ENCODE data around the gene EPS8L1.
A peak's percentile ranks its signal among the peaks of the same experiment; 100 is the strongest.
"Not testable (repeated sequence)": the region's sequence is repeated elsewhere in the genome, so short reads cannot be mapped to it uniquely, and the experiment has no call there.

EPS8L1 gene

DNA sequence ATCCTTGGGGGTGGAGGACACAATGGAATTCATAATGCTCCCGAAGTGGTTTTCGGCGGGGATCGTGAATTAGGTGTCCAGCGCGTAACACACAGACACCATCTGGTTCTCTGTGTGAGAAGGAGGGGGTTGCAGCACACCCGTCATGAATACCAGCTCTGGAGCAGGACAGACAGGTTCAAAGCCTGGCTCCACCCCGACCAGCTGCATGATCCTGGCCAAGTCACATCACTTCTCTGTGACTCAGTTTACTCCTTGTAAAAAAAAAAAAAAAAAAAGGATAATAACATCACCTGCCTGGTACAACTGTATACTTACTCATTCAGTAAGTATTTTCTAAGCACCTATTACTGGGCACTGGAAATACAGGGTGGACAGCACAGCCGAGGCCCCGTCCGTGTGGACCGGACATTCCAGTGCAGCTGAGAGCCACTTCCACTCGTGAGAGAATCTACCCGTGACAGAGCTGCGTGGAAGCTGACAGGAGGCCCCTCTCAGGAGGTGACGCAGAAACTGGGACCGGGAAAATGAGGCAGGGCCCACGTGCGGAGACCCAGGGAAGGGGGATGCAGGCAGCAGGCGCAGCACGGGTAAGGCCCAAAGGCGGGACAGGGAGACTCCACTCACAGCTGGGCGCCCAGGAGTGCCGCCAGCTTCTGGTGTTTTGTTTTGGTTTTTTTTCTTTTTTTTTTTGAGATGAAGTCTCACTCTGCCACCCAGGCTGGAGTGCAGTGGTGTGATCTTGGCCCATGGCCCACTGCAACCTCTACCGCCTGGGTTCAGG, 24.7 kb upstream of the EPS8L1 start:
- DNase-seq, result no peak

- no peak for DNase-seq
These were observed 21.9 kb upstream of the EPS8L1 start for GRCh38 chr19:55053735-55054134.

GRCh38 chr19:55056827-55057226, 18.8 kb upstream of the EPS8L1 start:
- no peak for DNase-seq

GRCh38 chr19:55058781-55059610, 16.7 kb upstream of the EPS8L1 start:
- DNase-seq, result no peak

GRCh38 chr19:55060287-55060686, 15.4 kb upstream of the EPS8L1 start:
- DNase-seq, result not testable (repeated sequence)

DNA sequence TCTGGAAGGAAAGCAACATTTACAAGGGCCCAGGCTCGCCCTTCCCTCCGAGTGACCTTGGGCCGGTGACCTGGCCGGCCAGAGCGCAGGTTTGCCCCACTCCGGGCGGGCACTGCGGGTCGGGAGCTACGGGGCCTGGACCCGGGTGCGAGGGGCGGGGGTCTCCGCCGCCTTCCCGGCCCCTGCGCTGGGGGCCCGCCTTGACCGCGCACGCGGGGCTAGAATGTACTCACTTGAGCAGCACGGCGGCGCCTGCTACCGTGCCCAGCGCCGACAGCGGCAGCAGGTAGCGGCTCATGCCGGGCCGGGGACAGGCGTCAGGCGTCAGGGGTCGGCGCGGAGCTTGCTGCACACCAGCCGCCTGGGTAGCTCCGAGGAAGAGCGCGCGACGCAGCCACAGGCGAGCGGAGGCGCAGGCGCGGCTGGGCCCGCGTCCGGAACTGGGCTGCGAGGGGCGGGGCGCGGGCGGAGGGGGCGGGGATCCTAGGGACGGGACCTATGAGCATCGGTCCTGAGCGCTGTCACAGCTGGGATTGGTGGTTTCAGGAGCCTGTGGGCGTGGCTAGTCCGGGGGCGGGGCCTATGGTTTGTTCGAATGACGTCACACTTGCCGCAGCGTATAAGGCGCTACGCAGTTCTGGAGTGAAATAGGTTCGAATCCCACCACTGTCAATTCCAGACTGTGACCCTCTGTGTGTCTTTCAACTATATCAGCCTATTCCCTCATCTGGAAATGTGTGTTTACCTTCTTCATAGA, 12.8 kb upstream of the EPS8L1 start, which contains the start of gene RDH13:
Gene RDH13, minus strand, starts transcription at position 414 of the 757 bp plus-strand sequence. Its CDS starts 116 bp downstream, at position 298.
- DNase-seq, result peak; percentile 99

GRCh38 chr19:55063492-55063843, 12.2 kb upstream of the EPS8L1 start:
- no peak for DNase-seq

GRCh38 chr19:55065516-55065915, 10.2 kb upstream of the EPS8L1 start:
- not testable (repeated sequence) for DNase-seq

DNA sequence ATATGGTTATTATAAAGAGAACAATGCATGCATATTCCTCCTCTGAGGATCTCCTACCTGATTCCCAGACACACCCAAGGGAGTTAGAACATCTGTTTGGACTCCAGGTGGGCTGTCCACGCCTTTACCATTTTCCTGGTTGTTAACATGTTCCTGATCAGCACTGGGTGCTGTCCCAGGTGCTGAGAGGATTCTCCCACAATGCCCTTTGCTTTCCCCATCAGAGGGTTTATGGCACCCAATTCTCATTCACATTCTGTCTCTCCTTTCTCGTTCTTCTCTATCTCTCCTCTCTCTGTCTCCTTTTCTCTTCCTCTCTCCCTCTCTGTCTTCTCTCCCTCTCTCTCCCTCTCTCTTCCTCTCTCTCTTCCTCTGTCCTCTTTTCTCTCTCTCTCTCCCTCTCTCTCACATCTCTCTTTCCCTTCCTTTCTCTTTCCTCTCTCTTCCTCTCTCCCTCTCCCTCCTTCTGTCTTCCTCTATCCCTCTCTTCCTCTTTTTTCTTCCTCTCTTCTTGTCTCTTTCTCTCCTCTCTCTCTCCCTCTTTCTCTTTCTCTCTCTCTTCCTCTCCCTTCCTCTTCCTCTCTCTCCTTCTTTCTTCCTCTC, 9.5 kb upstream of the EPS8L1 start:
- no peak for DNase-seq

DNA sequence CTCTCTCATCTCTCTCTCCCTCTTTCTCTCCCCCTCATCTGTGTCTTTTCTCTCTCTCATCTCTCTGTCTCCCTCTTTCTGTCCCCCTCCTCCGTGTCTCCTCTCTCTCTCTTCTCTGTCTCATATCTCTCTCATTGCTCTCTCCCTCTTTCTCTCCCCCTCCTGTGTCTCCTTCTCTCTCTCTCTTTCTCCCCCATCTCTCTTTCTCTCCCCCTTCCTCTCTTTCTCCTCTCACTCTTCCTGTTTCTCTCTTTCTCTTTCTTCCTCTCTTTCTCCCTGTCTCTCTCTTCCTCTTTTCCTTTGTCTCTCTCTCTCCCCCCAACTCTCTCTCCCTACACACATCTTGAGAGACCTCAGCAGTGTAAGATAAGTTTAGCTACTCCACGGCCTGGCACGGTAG, 7.8 kb upstream of the EPS8L1 start:
- no peak for DNase-seq

DNA sequence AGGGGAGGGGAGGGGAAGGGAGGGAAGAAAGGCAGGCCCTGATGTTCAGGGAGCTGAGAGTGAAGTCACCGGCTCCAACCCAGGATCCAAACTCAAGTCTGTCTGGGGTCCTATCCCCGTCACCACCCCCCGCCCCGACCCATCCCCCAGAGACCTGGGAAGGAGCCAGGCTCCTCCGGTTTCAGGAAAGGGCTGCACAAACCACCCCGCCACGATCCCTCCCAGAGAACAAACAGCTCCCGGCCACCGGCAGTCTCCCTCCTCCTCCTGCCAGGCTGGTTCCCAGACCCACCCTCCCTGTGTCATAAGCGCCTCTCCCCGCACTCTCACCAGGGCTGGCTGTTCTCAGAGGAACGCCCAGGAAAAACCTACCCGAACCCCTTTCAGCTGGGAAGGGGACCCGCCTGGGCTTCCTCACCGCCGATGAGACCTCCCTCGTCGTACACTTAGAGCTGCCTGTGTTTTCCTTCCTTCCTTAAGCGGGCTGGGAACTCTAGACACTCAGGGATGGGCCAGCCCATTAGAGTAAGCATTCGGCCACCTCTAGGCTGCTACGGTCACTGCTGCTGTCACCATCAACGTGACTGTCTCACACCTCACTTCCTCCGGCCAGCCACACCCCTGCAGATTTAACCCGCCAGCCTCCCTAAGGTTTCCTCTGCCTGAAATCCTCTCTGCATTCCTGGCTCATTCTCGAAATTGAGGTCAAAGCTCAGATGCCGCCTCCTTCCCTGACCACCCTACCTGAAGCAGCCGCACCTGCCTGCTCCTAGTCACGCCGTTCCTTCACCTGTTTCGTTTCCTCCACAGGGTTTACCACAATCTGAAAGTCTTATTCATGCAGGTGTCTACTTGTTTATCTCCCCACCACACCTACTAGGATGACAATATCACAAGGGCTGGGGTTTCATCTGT, 6.5 kb upstream of the EPS8L1 start:
- DNase-seq, result no peak

DNA sequence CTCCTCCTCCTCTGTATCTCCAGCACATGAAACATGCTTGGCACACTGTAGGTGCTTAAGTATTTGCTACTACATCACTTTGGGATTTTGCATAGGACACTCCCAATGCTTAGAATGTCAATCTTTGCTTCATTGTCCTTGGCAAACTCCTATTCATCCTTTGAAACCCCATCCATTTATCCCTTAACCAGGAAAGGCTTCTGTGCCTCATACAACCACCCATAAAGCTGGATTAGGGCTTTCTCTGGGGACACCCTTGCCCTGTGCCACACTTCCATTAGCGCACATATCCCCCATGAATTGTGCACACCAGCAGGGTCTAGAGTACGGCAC, 5.8 kb upstream of the EPS8L1 start:
- no peak for DNase-seq

DNA sequence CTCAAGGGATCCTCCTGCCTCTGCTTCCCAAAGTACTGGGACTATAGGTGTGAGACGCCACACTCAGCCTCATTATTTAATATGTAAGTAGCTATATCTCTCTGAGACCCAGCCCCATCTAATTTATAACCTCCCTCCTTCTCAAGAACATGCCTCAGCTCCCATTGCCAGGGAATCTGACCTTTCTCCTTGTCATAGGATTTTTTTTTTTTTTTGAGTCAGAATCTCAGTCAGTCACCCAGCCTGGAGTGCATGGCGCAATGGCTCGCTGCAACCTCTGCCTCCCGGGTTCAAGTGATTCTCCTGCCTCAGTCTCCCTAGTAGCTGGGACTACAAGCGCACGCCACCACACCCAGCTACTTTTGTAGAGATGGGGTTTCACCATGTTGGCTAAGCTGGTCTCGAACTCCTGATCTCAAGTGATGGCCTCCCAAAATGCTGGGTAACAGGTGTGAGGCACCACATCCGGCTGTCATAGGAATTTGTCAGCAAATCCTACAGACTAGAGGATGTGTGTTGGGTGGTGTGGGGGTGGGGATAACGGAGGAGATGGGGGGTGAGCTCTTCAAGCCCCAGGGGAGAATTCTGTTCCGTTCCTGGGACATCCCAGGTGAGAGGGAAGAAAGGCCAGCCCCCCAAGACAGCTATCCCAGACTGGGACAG, 5.1 kb upstream of the EPS8L1 start:
- no peak for DNase-seq

DNA sequence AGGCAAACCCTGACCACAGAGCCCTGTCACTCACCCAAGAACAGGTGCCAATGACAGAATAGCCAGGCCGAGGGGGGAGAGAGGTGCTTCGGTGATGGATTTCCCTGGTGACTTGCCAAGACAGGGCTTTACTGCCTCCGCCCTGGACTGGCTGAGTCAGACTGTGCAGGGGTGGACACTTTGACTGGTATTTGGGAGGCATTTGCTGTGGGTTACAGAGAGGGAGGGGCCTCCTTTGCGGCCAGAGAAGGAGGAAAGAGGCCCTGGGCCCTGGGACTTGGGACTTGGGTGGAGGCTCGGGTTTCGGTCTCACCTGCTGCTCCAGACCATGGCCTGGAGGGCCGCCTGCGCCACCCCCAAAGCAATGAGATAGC, 4.6 kb upstream of the EPS8L1 start:
- no peak for DNase-seq

DNA sequence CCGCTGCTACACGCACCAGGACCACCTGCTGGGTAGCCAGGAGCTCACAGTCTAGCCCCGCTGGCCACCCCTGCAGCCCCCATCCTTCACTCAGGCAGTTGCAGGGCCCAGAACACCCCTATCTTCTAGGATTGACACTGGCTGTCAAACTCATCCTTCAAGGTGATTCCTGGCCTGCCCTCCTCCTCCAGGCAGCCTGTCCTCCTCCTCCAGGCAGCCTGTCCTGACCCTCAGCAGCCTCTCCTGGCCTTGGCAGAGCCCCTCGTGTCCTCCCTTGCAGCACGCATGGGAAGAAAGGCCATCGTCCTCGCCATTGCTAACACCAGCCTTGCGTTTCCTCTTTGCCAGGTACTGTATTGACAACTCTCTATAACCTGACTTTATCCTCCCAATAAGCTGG, 3.8 kb upstream of the EPS8L1 start:
- DNase-seq, result no peak

GRCh38 chr19:55076321-55076720, 652 bp downstream of the EPS8L1 start:
- DNase-seq, result no peak

DNA sequence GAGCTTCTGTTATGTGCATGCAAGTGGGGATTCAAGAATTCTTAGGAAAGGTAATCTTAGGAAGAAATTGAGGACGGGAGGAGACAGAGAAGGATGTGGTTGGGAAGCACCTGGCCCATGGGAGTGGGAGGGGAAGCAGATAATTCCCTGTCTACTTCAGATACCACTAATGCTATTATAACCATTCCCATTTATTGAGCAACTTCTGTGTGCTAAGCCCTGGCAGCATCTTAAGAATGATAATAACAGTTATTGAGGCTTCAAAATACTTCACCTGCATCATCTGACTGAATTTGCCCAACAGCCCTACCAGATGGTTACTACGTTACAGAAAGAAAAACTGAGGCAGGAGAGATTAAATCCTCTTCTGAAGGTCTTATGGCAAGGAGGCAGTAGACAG, 1.4 kb downstream of the EPS8L1 start:
- no peak for DNase-seq

DNA sequence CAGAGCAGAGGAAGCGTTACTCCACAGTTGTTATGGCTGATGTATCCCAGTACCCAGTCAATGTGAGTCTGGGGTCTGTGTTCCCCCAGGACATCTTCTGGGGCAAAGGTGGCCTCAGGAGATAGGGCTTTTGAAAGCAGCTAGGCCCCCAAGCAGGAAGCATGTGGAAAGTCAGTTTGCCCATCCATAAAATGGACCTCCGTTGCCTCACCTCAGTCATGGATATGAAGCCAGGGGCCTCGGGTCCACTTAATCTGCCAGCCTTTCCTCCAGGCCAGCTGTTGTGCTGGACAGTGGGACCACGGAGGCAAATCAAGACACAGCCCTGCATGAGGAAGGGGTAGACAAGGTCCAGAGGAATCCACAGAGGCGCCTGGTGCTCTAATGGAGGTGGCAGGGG, 3.3 kb downstream of the EPS8L1 start:
- DNase-seq, result no peak

- DNase-seq, result no peak
These were observed 3.9 kb downstream of the EPS8L1 start for GRCh38 chr19:55079400-55080038.

DNA sequence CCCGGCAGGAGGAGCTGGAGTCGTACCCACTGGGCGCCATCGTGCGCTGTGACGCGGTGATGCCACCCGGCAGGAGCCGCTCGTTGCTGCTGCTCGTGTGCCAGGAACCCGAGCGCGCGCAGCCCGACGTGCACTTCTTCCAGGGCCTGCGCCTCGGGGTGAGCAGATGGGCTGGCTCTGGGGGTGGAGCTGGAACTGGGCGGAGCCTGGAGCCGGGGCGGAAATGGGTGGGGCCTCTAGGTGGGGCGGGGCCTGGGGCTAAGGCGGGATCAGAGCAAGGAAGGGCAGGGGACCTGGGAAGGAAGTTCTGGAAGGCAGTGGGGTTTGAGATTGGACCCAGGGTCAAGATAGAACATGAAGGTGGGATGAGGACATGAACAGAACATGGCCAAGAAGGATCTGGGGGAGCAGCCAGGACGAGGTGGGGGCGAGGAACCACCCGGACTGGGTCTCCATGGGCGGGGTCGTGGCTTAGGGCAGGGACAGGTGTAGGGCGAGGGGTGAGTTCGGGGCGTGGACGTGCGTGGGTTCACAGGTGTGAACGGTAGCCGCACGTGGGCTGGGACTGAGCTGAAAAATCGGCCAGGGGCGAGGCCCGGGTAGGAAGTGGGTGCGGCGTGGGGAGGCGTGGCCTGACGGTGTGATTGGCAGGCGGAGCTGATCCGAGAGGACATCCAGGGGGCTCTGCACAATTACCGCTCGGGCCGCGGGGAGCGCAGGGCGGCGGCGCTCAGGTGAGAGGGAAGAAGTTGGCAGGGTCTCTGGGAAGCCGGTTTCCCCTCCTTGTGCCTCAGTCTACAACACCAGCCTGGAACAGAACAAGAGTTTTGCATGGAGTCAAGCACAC, 4.7 kb downstream of the EPS8L1 start:
- DNase-seq, result peak; percentile 61
